Midbrain (tissue), 1 donor: ENCODE data around the gene CLCNKB.

ENCODE experiments used
- DNase-seq: peaks from one replicate; lab custom pipeline; 2025; lab: John Stamatoyannopoulos, UW

The CLCNKB gene

GRCh38 chr1:16076031-16076864 lies 32.7 kb downstream of the CLCNKB start:
- DNase-seq, result no peak

- DNase-seq, result no peak
Observed at GRCh38 chr1:16076865-16077238, 33.3 kb downstream of the CLCNKB start.

- no peak for DNase-seq
Observed at GRCh38 chr1:16077406-16078245, 34.0 kb downstream of the CLCNKB start.

GRCh38 chr1:16078925-16079656 lies 35.5 kb downstream of the CLCNKB start:
- DNase-seq, result peak; percentile 70

GRCh38 chr1:16080422-16081150 lies 37.0 kb downstream of the CLCNKB start:
- DNase-seq, result no peak

GRCh38 chr1:16081636-16082035 lies 38.1 kb downstream of the CLCNKB start:
- DNase-seq, result no peak

GRCh38 chr1:16082283-16083038 lies 38.9 kb downstream of the CLCNKB start:
- no peak for DNase-seq

- DNase-seq, result no peak
Observed at GRCh38 chr1:16083486-16083885, 39.9 kb downstream of the CLCNKB start.

GRCh38 chr1:16085522-16085921 lies 41.9 kb downstream of the CLCNKB start:
- DNase-seq, result no peak

- no peak for DNase-seq
Observed at GRCh38 chr1:16087733-16088132, 44.2 kb downstream of the CLCNKB start.

GRCh38 chr1:16088351-16088911 lies 44.8 kb downstream of the CLCNKB start:
- no peak for DNase-seq

GRCh38 chr1:16088996-16089395 lies 45.4 kb downstream of the CLCNKB start:
- DNase-seq, result no peak

GRCh38 chr1:16090076-16090826 lies 46.7 kb downstream of the CLCNKB start:
- DNase-seq, result no peak

GRCh38 chr1:16091296-16091695 lies 47.7 kb downstream of the CLCNKB start:
- DNase-seq, result no peak

GRCh38 chr1:16092097-16092922 lies 48.7 kb downstream of the CLCNKB start:
- DNase-seq, result no peak

- no peak for DNase-seq
Observed at GRCh38 chr1:16092923-16093511, 49.4 kb downstream of the CLCNKB start.

- DNase-seq, result no peak
Observed at GRCh38 chr1:16093611-16094010, 50.0 kb downstream of the CLCNKB start.

GRCh38 chr1:16094453-16095158 lies 51.0 kb downstream of the CLCNKB start:
- no peak for DNase-seq
